ENCODE results near the gene EIF4E3. TPM values are rescaled to one million over a fixed set of nuclear protein-coding genes. Genes with fewer than 3 reads are reported as not detected.

Gene EIF4E3
- 19.7 TPM for total RNA-seq

GRCh38 chr3:71725271-71725991, at the start of gene EIF4E3:
TSS of gene EIF4E3 (minus strand) at chr3:71725402. CDS start at chr3:71725367, 35 bp downstream.

GRCh38 chr3:71753701-71754609, 28.8 kb upstream of the EIF4E3 start, which contains the start of gene GPR27:
TSS of gene GPR27 (plus strand) at chr3:71753855. CDS start at chr3:71754050, 195 bp downstream.

Other genes starting within 250 kb of the EIF4E3 start
- gene FOXP1, start 141.7 kb downstream of the EIF4E3 start, total RNA-seq = 223 TPM
- 27.9 TPM for gene GPR27, start 28.5 kb upstream of the EIF4E3 start, total RNA-seq
- 1.9 TPM for gene PROK2, start 59.7 kb upstream of the EIF4E3 start, total RNA-seq

Measured in parietal lobe (tissue), 1 donor.